8988T (cell line): ENCODE data around the gene BRINP2.
"Not testable (repeated sequence)": the region's sequence is repeated elsewhere in the genome, so short reads cannot be mapped to it uniquely, and the experiment has no call there.

ENCODE experiments used
- DNase-seq: peaks from one replicate; pipeline ENCODE4 v3.0.0; 2011

BRINP2 gene

GRCh38 chr1:177278626-177279390 is 108.0 kb downstream of the BRINP2 start:
- no peak for DNase-seq

GRCh38 chr1:177281901-177282300 is 111.1 kb downstream of the BRINP2 start:
- DNase-seq = no peak

- DNase-seq = no peak
Measured at GRCh38 chr1:177282976-177283375, 112.2 kb downstream of the BRINP2 start.

GRCh38 chr1:177283380-177283779 is 112.6 kb downstream of the BRINP2 start:
- DNase-seq = no peak

GRCh38 chr1:177286396-177286795 is 115.6 kb downstream of the BRINP2 start:
- DNase-seq = no peak

GRCh38 chr1:177287270-177287669 is 116.5 kb downstream of the BRINP2 start:
- no peak for DNase-seq

GRCh38 chr1:177287994-177288393 is 117.2 kb downstream of the BRINP2 start:
- DNase-seq = no peak

GRCh38 chr1:177289532-177289931 is 118.8 kb downstream of the BRINP2 start:
- no peak for DNase-seq

GRCh38 chr1:177300431-177300830 is 129.7 kb downstream of the BRINP2 start:
- DNase-seq = no peak

- no peak for DNase-seq
Measured at GRCh38 chr1:177301425-177302124, 130.8 kb downstream of the BRINP2 start.

- no peak for DNase-seq
Measured at GRCh38 chr1:177302357-177303044, 131.7 kb downstream of the BRINP2 start.

GRCh38 chr1:177305040-177306018 is 134.6 kb downstream of the BRINP2 start:
- no peak for DNase-seq

GRCh38 chr1:177306019-177306415 is 135.3 kb downstream of the BRINP2 start:
- no peak for DNase-seq

GRCh38 chr1:177306981-177307380 is 136.2 kb downstream of the BRINP2 start:
- no peak for DNase-seq

GRCh38 chr1:177307771-177308170 is 137.0 kb downstream of the BRINP2 start:
- no peak for DNase-seq

GRCh38 chr1:177309880-177310279 is 139.1 kb downstream of the BRINP2 start:
- DNase-seq = no peak

GRCh38 chr1:177310326-177310725 is 139.6 kb downstream of the BRINP2 start:
- no peak for DNase-seq

- no peak for DNase-seq
Measured at GRCh38 chr1:177311111-177311510, 140.4 kb downstream of the BRINP2 start.

- DNase-seq = no peak
Measured at GRCh38 chr1:177311586-177311985, 140.8 kb downstream of the BRINP2 start.

- no peak for DNase-seq
Measured at GRCh38 chr1:177315261-177315660, 144.5 kb downstream of the BRINP2 start.

GRCh38 chr1:177315761-177316160 is 145.0 kb downstream of the BRINP2 start:
- DNase-seq = no peak

GRCh38 chr1:177321434-177321833 is 150.7 kb downstream of the BRINP2 start:
- DNase-seq = not testable (repeated sequence)

- DNase-seq = no peak
Measured at GRCh38 chr1:177328251-177328650, 157.5 kb downstream of the BRINP2 start.
